K562 (cell line): Measurements from ENCODE around the gene SLC28A1. TPM values are rescaled to one million over a fixed set of nuclear protein-coding genes. Genes with fewer than 3 reads are reported as not detected.

Source experiments
- ATAC-seq: fragments of 200-7000 bp; cut with Tn5 transposase; 3 replicates; pipeline ENCODE4 v1.9.1; 2020; ENCODE audit warnings: moderate library complexity
- BruUV-seq: library from RNA; stranded (reverse); fragments of 400-500 nt; replicated peaks from 2 replicates; lab custom pipeline; 2021; lab: Mats Ljungman, UMichigan
- CTCF ChIA-PET: fragments of 300-600 bp; formaldehyde crosslinking; extraction: SDS; loops from one replicate; lab custom pipeline; 2021; ENCODE audit warnings: low intra/inter-chr PET ratio; lab: Yijun Ruan, JAX
- POLR2A ChIA-PET: fragments of 300-600, 350-650 bp; sonication (Branson Sonifier 250); formaldehyde crosslinking; extraction: SDS; loops from one replicate; lab custom pipeline; 2021; ENCODE audit warnings: antibody characterized with exemption, inconsistent platforms; lab: Yijun Ruan, JAX
- DNase-seq, 4 experiments: peaks; one replicate each; pipeline versions ENCODE4 v3.0.0 to v3.0.0-alpha.2; 2011 to 2018; ENCODE audit warnings: low spot score in 3 of 4, mixed read lengths in 3 of 4; ENCODE audit errors: extremely low read depth in 1 of 4
- FAIRE-seq: peaks from 2 replicates; lab custom pipeline; 2011; peaks lifted over from hg19 to GRCh38; lab: Jason Lieb, UNC
- H2AFZ ChIP-seq: 2 replicates; pipeline ENCODE4 v1.6.0; 2011; ENCODE audit warnings: low read depth, low read length, control low read depth, inconsistent platforms
- H3K27ac ChIP-seq: fragments of 200-600 bp; 3 replicates; pipeline ENCODE4 v1.8.0; 2011; ENCODE audit warnings: low read depth, mild to moderate bottlenecking, control low read depth, inconsistent platforms, low read length, moderate library complexity, mixed read lengths; ENCODE audit errors: extremely low read depth
- H3K27me3 ChIP-seq, 2 experiments: fragments of 300-600 bp in 1 of 2; 2 replicates in 1 of 2; 3 replicates in 1 of 2; pipeline versions ENCODE4 v1.6.0 to v1.8.0; 2011; ENCODE audit warnings: inconsistent platforms in 2 of 2, low read length in 2 of 2, mild to moderate bottlenecking in 1 of 2, mixed read lengths in 1 of 2, moderate library complexity in 1 of 2; ENCODE audit not compliant: control insufficient read depth in 2 of 2, insufficient read depth in 2 of 2
- H3K36me3 ChIP-seq: fragments of 300-600 bp; 3 replicates; pipeline ENCODE4 v1.8.0; 2011; ENCODE audit warnings: mild to moderate bottlenecking, low read length, inconsistent platforms; ENCODE audit not compliant: control insufficient read depth, insufficient read depth
- H3K4me1 ChIP-seq, 2 experiments: fragments of 200-600 bp in 1 of 2; replicated peaks in 1 of 2; 2 replicates in 1 of 2; 3 replicates in 1 of 2; pipeline versions ENCODE4 v1.5.1 to v1.8.0; 2011; ENCODE audit warnings: inconsistent platforms in 2 of 2, low read length in 2 of 2, mild to moderate bottlenecking in 1 of 2, mixed read lengths in 1 of 2, moderate library complexity in 1 of 2; ENCODE audit not compliant: control insufficient read depth in 2 of 2, insufficient read depth in 2 of 2
- H3K4me2 ChIP-seq: 2 replicates; pipeline ENCODE4 v1.6.1; 2011; ENCODE audit warnings: low read length, control low read depth, inconsistent platforms, mixed read lengths; ENCODE audit not compliant: insufficient read depth
- H3K4me3 ChIP-seq: fragments of 200-600 bp; sonication (generic), shearing (Covaris generic); 2 replicates; pipeline ENCODE4 v1.5.1; 2016; ENCODE audit warnings: control low read depth, inconsistent platforms
- H3K79me2 ChIP-seq: fragments of 200-600 bp; 3 replicates; pipeline ENCODE4 v1.8.0; 2011; ENCODE audit warnings: low read length, inconsistent platforms; ENCODE audit not compliant: control insufficient read depth, insufficient read depth
- H3K9ac ChIP-seq, 2 experiments: 2 replicates each; pipeline versions ENCODE4 v1.6.0 to v1.6.1; 2011; ENCODE audit warnings: low read depth in 2 of 2, low read length in 2 of 2, control low read depth in 1 of 2, inconsistent platforms in 1 of 2, mild to moderate bottlenecking in 1 of 2, mixed read lengths in 1 of 2; ENCODE audit not compliant: insufficient read depth in 1 of 2
- H3K9me1 ChIP-seq: one replicate; pipeline ENCODE4 v1.6.0; 2011; ENCODE audit warnings: inconsistent platforms, mild to moderate bottlenecking, low read length, moderate library complexity; ENCODE audit not compliant: control insufficient read depth, insufficient read depth
- H3K9me3 ChIP-seq: replicated peaks from 2 replicates; pipeline ENCODE4 v1.5.1; 2011; ENCODE audit warnings: low read depth, low read length, inconsistent platforms; ENCODE audit not compliant: control insufficient read depth, insufficient read depth
- H4K20me1 ChIP-seq: replicated peaks from 2 replicates; pipeline ENCODE4 v1.6.1; 2011; ENCODE audit warnings: low read length, inconsistent platforms, mixed read lengths; ENCODE audit not compliant: control insufficient read depth, insufficient read depth
- EZH2 ChIP-seq: IDR thresholded peaks from 2 replicates; pipeline ENCODE4 v1.6.1; 2012; ENCODE audit warnings: low read depth, mild to moderate bottlenecking, inconsistent platforms, low read length, borderline replicate concordance
- GATA2 ChIP-seq: sonication (generic); formaldehyde crosslinking; IDR thresholded peaks from 2 replicates; pipeline ENCODE4 v1.4.0; 2020; ENCODE audit warnings: mild to moderate bottlenecking, missing genetic modification reagents
- JUN ChIP-seq, 2 experiments: sonication (generic) in 1 of 2; formaldehyde crosslinking in 1 of 2; IDR thresholded peaks; 2 replicates each; pipeline versions ENCODE4 v1.6.1 to v1.8.0; 2012 to 2022; ENCODE audit warnings: borderline replicate concordance in 2 of 2, mild to moderate bottlenecking in 2 of 2, improper control_type of control experiment in 1 of 2, low read depth in 1 of 2, low read length in 1 of 2, missing genetic modification reagents in 1 of 2
- NFE2 ChIP-seq: IDR thresholded peaks from 2 replicates; pipeline ENCODE4 v1.6.1; 2014; ENCODE audit warnings: antibody characterized with exemption, low read depth
- ZBTB11 ChIP-seq, 3 experiments: fragments of 200-800 bp in 1 of 3; fragments of 250-450 bp in 1 of 3; fragments of 450-650 bp in 1 of 3; sonication (Bioruptor Pico) in 1 of 3; sonication (Bioruptor generic) in 1 of 3; formaldehyde crosslinking in 1 of 3; IDR thresholded peaks; 2 replicates each; pipeline versions ENCODE4 v1.6.1 to v1.8.0; 2016 to 2022; ENCODE audit warnings: mild to moderate bottlenecking in 2 of 3, missing genetic modification characterization in 2 of 3, missing compliant biosample characterization in 1 of 3, moderate library complexity in 1 of 3
- WGBS: fragments of 100-300 bp; shearing (Covaris generic); methylation state at CpG from one replicate; pipeline ENCODE4 v1.1.6; 2016; ENCODE audit warnings: low coverage, mixed read lengths; ENCODE audit not compliant: insufficient coverage; ENCODE audit errors: missing lambda C conversion rate; 5-methylcytosine and 5-hydroxymethylcytosine counted together
- in situ Hi-C: fragments of 300-500 bp; cut with MboI; formaldehyde crosslinking; loops from 4 replicates; pipeline ENCODE4 v1.15.0; 2018; ENCODE audit warnings: inconsistent platforms, mixed read lengths
- intact Hi-C: fragments of 100-400 bp; cut with micrococcal nuclease; formaldehyde crosslinking; loops from 2 replicates; pipeline ENCODE4 v1.14.2; 2022
- polyA plus RNA-seq, 8 experiments: library from polyadenylated mRNA; depleted of rRNA in 4 of 8; stranded (reverse) in 5 of 8; unstranded in 3 of 8; fragments of >200 nt; fragmentation: Nextera tagmentation in 2 of 8; fragmentation: Illumina TruSeq in 1 of 8; extraction: Ambion mirVana in 2 of 8; extraction: Trizol in 1 of 8; gene quantifications; 2 replicates each; pipeline versions ENCODE4 v1.2.1 to v1.2.3, GENCODE V29; 2011 to 2014; ENCODE audit warnings: inconsistent platforms in 1 of 8, missing spikeins in 1 of 8
- total RNA-seq, 7 experiments: library from RNA; depleted of rRNA in 6 of 7; stranded (reverse); fragments of >200 nt in 6 of 7; fragmentation: Illumina TruSeq in 2 of 7; extraction: Trizol in 2 of 7; gene quantifications; 2 replicates each; pipeline versions ENCODE4 v1.2.1 to v1.2.3, GENCODE V29; 2011 to 2021; ENCODE audit warnings: low replicate concordance in 1 of 7

SLC28A1 gene
- total and polyA plus RNA-seq, 9 of the 15 experiments (the other 6 are each of a cell fraction or from before 2014, with no cell fraction given) = 0.04 TPM; not detected in 8

- Histone ChIP-seq H3K36me3 (no peaks in the 10 kb centered on the region), H3K9ac (no peak overlapping the region), H3K27me3 (peaks cover 0 to 4% of the 10 kb centered on the region in 2 experiments; a peak in 2 of 5 replicates), H3K9me1 (no peaks in the 10 kb centered on the region), H2AFZ (no peak overlapping the region), H4K20me1 (no peaks in the 10 kb centered on the region), H3K79me2 (no peaks in the 10 kb centered on the region), H3K4me2 (no peak overlapping the region), H3K4me1 (peaks cover 16 to 23% of the 10 kb centered on the region in 2 experiments; a peak in 4 of 5 replicates), H3K27ac (no peak overlapping the region), H3K4me3 (no peak overlapping the region), H3K9me3 (no peaks in the 10 kb centered on the region)
- intact Hi-C loops (no loop called here), in situ Hi-C loops (loop anchor here (5.0 kb wide), 1 partner anchor 87 kb away; no protein-coding TSS in a partner anchor)
- ATAC-seq (no peak), DNase-seq (no peak), FAIRE-seq (no peak)
- TF ChIP-seq ZBTB11 (CRISPR knock-in tag; IDR thresholded peaks at IDR 0.05) (no peak), NFE2 (no peak), EZH2 (no peak), GATA2 (no peak), JUN (IDR thresholded peaks at IDR 0.05; ENCODE audit: borderline replicate concordance, low read depth, low read length) (no peak), JUN (CRISPR knock-in tag; IDR thresholded peaks at IDR 0.05; ENCODE audit: borderline replicate concordance) (no peak)
- POLR2A ChIA-PET = interaction anchor here (0.5 to 1.2 kb wide), 3 partner anchors 80 to 198 kb away, joined by 3 read pairs; no protein-coding TSS in a partner anchor
- no TSS peak for BruUV-seq
- CTCF ChIA-PET = no interaction called here
- WGBS = 10% methylated on average over 5 of the region's 5 CpGs
These were observed 48.7 kb upstream of the SLC28A1 start for GRCh38 chr15:84835661-84836337.
